Breast epithelium (tissue), 3 donors: ENCODE data around the gene OR5A1.
A peak's percentile ranks its signal among the peaks of the same experiment; 100 is the strongest.

Experiments
- POLR2A ChIP-seq: fragments of 450-650 bp; IDR thresholded peaks from one replicate; pipeline ENCODE4 v1.6.1; 2016; ENCODE audit warnings: antibody characterized with exemption, mild to moderate bottlenecking, moderate library complexity
- POLR2AphosphoS5 ChIP-seq, 3 donors: sonication (generic); formaldehyde crosslinking; IDR thresholded peaks; one replicate each; pipeline ENCODE4 v1.6.1; 2017; ENCODE audit warnings: antibody characterized with exemption in 3 of 3
- TF ChIP-seq, protein P1 (sequence below), 3 donors: fragments of 450-650 bp; IDR thresholded peaks; one replicate each; pipeline ENCODE4 v1.5.1; 2016 to 2017; ENCODE audit warnings: antibody characterized with exemption in 3 of 3, mild to moderate bottlenecking in 3 of 3, moderate library complexity in 3 of 3

DNA sequence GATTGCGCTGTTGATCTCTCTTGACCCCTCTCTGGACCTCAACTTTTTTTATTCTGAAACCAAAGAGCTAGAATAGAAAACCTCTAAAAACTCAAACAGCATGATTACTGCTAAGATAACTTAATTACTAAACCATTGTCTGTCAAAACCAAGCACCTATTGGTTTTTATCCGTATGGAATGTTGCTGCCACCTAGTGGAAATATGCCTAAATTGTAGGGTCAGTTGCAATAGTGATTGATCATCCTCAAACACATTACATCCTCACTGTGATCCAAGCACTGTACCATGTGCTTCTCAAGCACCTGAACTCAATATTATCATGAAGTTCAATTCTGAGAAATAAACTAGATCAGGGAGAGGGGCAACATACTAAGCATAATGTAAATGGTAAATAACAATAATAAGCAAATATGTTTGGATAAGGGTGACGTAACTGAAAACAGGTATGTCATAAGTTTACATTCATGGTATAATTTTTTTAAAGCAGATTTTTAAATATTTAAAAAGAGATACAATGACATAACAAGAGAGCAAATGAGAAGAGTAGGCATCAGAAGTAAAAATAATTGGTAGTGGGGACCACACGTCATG, 6.2 kb upstream of the OR5A1 start:
- TF ChIP-seq POLR2A (no peak), POLR2AphosphoS5 (IDR thresholded peaks at IDR 0.05) (no peak)
- TF ChIP-seq, protein P1, sequence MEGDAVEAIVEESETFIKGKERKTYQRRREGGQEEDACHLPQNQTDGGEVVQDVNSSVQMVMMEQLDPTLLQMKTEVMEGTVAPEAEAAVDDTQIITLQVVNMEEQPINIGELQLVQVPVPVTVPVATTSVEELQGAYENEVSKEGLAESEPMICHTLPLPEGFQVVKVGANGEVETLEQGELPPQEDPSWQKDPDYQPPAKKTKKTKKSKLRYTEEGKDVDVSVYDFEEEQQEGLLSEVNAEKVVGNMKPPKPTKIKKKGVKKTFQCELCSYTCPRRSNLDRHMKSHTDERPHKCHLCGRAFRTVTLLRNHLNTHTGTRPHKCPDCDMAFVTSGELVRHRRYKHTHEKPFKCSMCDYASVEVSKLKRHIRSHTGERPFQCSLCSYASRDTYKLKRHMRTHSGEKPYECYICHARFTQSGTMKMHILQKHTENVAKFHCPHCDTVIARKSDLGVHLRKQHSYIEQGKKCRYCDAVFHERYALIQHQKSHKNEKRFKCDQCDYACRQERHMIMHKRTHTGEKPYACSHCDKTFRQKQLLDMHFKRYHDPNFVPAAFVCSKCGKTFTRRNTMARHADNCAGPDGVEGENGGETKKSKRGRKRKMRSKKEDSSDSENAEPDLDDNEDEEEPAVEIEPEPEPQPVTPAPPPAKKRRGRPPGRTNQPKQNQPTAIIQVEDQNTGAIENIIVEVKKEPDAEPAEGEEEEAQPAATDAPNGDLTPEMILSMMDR (IDR thresholded peaks at IDR 0.05), result peak; percentile 51 to 61 (median 59)
